CD14-positive monocyte (primary cell): ENCODE measurements around the gene IL12RB1. TPM values are rescaled to one million over a fixed set of nuclear protein-coding genes. Genes with fewer than 3 reads are reported as not detected.

Source experiments
- DNase-seq, 3 donors: peaks; one replicate each; pipeline ENCODE4 v3.0.0-alpha.2; 2011 to 2022
- H2AFZ ChIP-seq: 2 replicates; pipeline ENCODE4 v1.6.0; 2012; ENCODE audit warnings: mild to moderate bottlenecking, low read depth, low read length, inconsistent platforms; ENCODE audit not compliant: insufficient read depth, poor library complexity, severe bottlenecking
- H3K27ac ChIP-seq, 2 donors: 1 replicate in 1 of 2; 2 replicates in 1 of 2; pipeline ENCODE4 v1.5.1; 2012 to 2013; ENCODE audit warnings: low read length in 2 of 2, control low read depth in 1 of 2, inconsistent platforms in 1 of 2, low read depth in 1 of 2, mild to moderate bottlenecking in 1 of 2
- H3K27me3 ChIP-seq, 2 donors: one replicate each; pipeline versions ENCODE4 v1.6.0 to v1.6.1; 2011 to 2013; ENCODE audit warnings: low read length in 2 of 2; ENCODE audit not compliant: control insufficient read depth in 2 of 2, insufficient read depth in 2 of 2
- H3K36me3 ChIP-seq, 2 donors: replicated peaks in 1 of 2; 1 replicate in 1 of 2; 2 replicates in 1 of 2; pipeline versions ENCODE4 v1.5.1 to v1.6.1; 2012 to 2013; ENCODE audit warnings: low read length in 2 of 2, control low read depth in 1 of 2, inconsistent platforms in 1 of 2, mild to moderate bottlenecking in 1 of 2; ENCODE audit not compliant: insufficient read depth in 2 of 2, control insufficient read depth in 1 of 2
- H3K4me1 ChIP-seq, 2 donors: 1 replicate in 1 of 2; 2 replicates in 1 of 2; pipeline versions ENCODE4 v1.5.1 to v1.6.1; 2012 to 2013; ENCODE audit warnings: low read length in 2 of 2, control low read depth in 1 of 2, inconsistent platforms in 1 of 2, mild to moderate bottlenecking in 1 of 2, moderate library complexity in 1 of 2; ENCODE audit not compliant: insufficient read depth in 2 of 2, control insufficient read depth in 1 of 2
- H3K4me2 ChIP-seq: replicated peaks from 2 replicates; pipeline ENCODE3; 2012; ENCODE audit warnings: low read length, moderate library complexity, mild to moderate bottlenecking; ENCODE audit not compliant: poor library complexity, severe bottlenecking; ENCODE audit errors: extremely low read depth
- H3K4me3 ChIP-seq, 3 experiments: fragments of 200-600 bp in 1 of 3; sonication (generic) in 1 of 3; replicated peaks in 1 of 3; 1 replicate in 2 of 3; 2 replicates in 1 of 3; pipeline ENCODE4 v1.5.1; 2011 to 2013; ENCODE audit warnings: low read length in 3 of 3, mild to moderate bottlenecking in 3 of 3, control low read depth in 2 of 3, low read depth in 2 of 3, inconsistent platforms in 1 of 3, moderate library complexity in 1 of 3
- H3K79me2 ChIP-seq: 2 replicates; pipeline ENCODE4 v1.6.0; 2012; ENCODE audit warnings: mild to moderate bottlenecking, control low read depth, inconsistent platforms, low read length, moderate library complexity; ENCODE audit not compliant: insufficient read depth
- H3K9ac ChIP-seq: 2 replicates; pipeline ENCODE4 v1.6.0; 2017; ENCODE audit warnings: low read length, mild to moderate bottlenecking; ENCODE audit not compliant: insufficient read depth, poor library complexity, severe bottlenecking
- H3K9me3 ChIP-seq, 2 donors: replicated peaks in 1 of 2; 1 replicate in 1 of 2; 2 replicates in 1 of 2; pipeline versions ENCODE4 v1.5.1 to v1.6.1; 2012 to 2013; ENCODE audit warnings: low read length in 2 of 2, control low read depth in 1 of 2; ENCODE audit not compliant: control insufficient read depth in 1 of 2, insufficient read depth in 1 of 2
- H4K20me1 ChIP-seq: 2 replicates; pipeline ENCODE4 v1.6.0; 2012; ENCODE audit warnings: mild to moderate bottlenecking, low read length, control low read depth, moderate library complexity; ENCODE audit not compliant: insufficient read depth
- H3K27ac Mint-ChIP-seq, 7 donors: one replicate each; pipeline ENCODE4 v1.8.0; 2020; ENCODE audit warnings: mild to moderate bottlenecking in 7 of 7, mixed read lengths in 7 of 7, moderate library complexity in 6 of 7, inconsistent platforms in 2 of 7
- H3K27me3 Mint-ChIP-seq, 3 donors: one replicate each; pipeline ENCODE4 v1.8.0; 2021 to 2022; ENCODE audit warnings: low read depth in 3 of 3, mild to moderate bottlenecking in 3 of 3, mixed read lengths in 3 of 3, moderate library complexity in 3 of 3, inconsistent platforms in 1 of 3
- H3K36me3 Mint-ChIP-seq, 2 donors: one replicate each; pipeline ENCODE4 v1.8.0; 2020; ENCODE audit warnings: mixed read lengths in 2 of 2, inconsistent platforms in 1 of 2, mild to moderate bottlenecking in 1 of 2
- H3K4me1 Mint-ChIP-seq: one replicate; pipeline ENCODE4 v1.8.0; 2020; ENCODE audit warnings: mild to moderate bottlenecking, mixed read lengths
- H3K4me3 Mint-ChIP-seq, 2 donors: one replicate each; pipeline ENCODE4 v1.8.0; 2020; ENCODE audit warnings: mild to moderate bottlenecking in 2 of 2, mixed read lengths in 2 of 2, moderate library complexity in 1 of 2
- H3K9me3 Mint-ChIP-seq, 7 donors: one replicate each; pipeline ENCODE4 v1.8.0; 2020 to 2022; ENCODE audit warnings: mixed read lengths in 7 of 7, mild to moderate bottlenecking in 6 of 7, moderate library complexity in 6 of 7, inconsistent platforms in 2 of 7
- WGBS: methylation state at CpG from one replicate; pipeline ENCODE4 v1.1.5; 2013; ENCODE audit warnings: missing lambda C conversion rate; ENCODE audit not compliant: insufficient coverage; 5-methylcytosine and 5-hydroxymethylcytosine counted together
- intact Hi-C, 2 donors: fragments of 100-400 bp; cut with micrococcal nuclease; formaldehyde crosslinking; loops; one replicate each; pipeline versions ENCODE4 v1.15.0 to v1.15.1; 2023
- polyA plus RNA-seq, 3 donors: library from polyadenylated mRNA; depleted of rRNA in 1 of 3; unstranded in 2 of 3; stranded (reverse) in 1 of 3; fragments of 300-500 nt in 2 of 3; fragments of >200 nt in 1 of 3; fragmentation: Illumina TruSeq in 2 of 3; gene quantifications; 1 replicate in 2 of 3; 2 replicates in 1 of 3; pipeline ENCODE4 v1.2.3, GENCODE V29; 2012 to 2021
- TF ChIP-seq, protein P1 (sequence below): fragments of 200-600 bp; IDR thresholded peaks from one replicate; pipeline ENCODE4 v1.8.0; 2022; ENCODE audit warnings: antibody characterized with exemption, mild to moderate bottlenecking

IL12RB1 gene
- polyA plus RNA-seq, 3 donors, result 7.8 to 17.5 (median 7.9) TPM

DNA sequence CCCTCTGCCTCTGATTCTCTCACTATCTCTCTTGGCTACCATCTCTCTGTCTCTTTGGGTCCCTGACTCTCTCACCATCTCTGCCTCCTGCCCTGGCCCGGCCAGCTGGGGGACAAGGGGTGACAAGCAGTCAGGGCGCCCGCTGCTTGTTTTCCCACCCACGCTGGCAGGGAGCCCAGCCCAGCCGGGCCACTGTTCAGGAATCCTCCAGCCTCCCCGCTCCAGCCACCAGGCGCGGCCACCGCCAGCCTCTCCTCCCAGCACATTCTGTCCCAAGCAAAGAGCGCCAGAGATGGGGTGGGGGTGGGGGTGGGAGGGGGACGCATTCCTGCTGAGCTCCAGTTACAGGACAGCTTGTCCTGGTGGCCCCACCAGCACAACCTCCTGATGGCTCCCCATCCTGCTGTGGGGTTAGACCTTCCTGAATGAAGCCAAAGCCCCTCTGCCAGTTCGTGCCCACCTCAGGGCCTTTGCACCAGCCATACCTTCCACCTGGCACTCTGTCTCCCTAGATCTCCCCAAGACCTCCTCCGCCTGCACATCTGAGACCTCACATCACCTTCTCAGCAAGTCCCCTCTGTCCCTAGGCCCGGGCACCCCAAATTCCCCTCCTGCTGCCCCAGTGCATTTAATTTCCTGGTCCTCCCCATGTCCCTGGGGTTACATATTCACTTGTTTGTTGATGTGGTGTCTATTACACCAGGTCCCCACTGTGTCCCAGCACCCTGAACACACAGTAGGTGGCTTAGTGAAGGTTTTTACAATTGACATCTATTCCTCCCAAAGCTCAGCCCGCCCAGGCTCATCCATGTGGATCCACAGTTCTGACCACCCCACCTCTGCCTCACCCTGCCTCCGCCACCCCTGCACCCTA lies 66.3 kb downstream of the IL12RB1 start:
- Histone ChIP-seq H3K27ac (peak overlapping the region; percentile 94 to 97), H2AFZ (peak overlapping the region; percentile 60), H3K4me3 (no peak overlapping the region), H3K36me3 (peaks cover 1 to 5% of the 10 kb centered on the region in 2 donors), H3K9ac (peak overlapping the region; percentile 67), H3K9me3 (peaks cover 0 to 4% of the 10 kb centered on the region in 2 donors), H3K4me2 (peak overlapping the region; percentile 63), H4K20me1 (no peaks in the 10 kb centered on the region), H3K79me2 (no peaks in the 10 kb centered on the region), H3K4me1 (peaks cover 84 to 89% of the 10 kb centered on the region in 2 donors), H3K27me3 (no peaks in the 10 kb centered on the region)
- DNase-seq, result no peak
- intact Hi-C loops, result no loop called here
- Mint-ChIP-seq H3K9me3 (peaks cover 0 to 10% (median 2%) of the 10 kb centered on the region in 7 donors), H3K4me3 (peak overlapping the region in 1 of 2 donors; percentile 14), H3K36me3 (peaks cover 5 to 10% of the 10 kb centered on the region in 2 donors), H3K27ac (peak overlapping the region; percentile 94 to 100 (median 97)), H3K27me3 (peaks cover 0 to 8% (median 4%) of the 10 kb centered on the region in 3 donors), H3K4me1 (peaks cover 81% of the 10 kb centered on the region)
- TF ChIP-seq, protein P1, sequence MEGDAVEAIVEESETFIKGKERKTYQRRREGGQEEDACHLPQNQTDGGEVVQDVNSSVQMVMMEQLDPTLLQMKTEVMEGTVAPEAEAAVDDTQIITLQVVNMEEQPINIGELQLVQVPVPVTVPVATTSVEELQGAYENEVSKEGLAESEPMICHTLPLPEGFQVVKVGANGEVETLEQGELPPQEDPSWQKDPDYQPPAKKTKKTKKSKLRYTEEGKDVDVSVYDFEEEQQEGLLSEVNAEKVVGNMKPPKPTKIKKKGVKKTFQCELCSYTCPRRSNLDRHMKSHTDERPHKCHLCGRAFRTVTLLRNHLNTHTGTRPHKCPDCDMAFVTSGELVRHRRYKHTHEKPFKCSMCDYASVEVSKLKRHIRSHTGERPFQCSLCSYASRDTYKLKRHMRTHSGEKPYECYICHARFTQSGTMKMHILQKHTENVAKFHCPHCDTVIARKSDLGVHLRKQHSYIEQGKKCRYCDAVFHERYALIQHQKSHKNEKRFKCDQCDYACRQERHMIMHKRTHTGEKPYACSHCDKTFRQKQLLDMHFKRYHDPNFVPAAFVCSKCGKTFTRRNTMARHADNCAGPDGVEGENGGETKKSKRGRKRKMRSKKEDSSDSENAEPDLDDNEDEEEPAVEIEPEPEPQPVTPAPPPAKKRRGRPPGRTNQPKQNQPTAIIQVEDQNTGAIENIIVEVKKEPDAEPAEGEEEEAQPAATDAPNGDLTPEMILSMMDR, result no peak
- 51% methylated on average over 8 of the region's 16 CpGs for WGBS

DNA sequence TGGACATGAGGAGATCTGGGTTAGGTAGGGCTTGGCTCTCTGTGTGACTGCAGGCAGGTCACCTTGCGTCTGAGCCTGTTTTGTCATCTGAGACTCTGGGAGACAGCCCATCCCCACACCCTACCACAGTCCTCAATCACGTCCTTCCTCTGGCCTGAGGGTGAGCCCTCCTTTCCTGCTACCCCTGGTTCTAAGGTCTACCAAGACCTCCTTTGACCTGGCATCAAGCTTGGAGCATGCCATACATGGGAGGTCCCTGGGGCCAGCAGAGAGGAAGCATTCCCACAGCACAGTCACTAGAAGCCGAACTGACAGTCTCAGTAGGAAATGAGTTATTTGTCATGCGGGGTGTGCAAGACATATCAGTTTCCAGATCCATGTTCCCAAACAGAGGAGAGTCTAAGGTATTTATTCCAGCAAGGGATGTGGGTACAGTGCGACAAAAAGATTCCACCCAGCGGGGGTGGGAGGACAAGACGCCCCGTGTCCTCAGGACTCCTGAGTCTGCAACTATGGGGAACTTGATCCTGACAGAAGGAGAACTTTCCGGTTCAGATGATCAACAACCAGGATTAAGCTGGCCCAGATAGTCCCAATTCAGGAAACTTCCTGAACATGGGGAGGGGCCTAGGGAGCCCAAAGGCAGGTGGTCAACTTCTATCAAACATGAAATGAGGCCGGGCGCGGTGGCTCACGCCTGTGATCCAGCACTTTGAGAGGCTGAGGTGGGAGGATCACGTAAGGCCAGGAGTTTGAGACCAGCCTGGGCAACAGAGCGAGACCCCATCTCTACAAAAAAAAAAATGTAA lies 69.3 kb downstream of the IL12RB1 start:
- H3K4me3 Mint-ChIP-seq, result peak overlapping the region; percentile 34 to 76
- TF ChIP-seq, protein P1, result no peak
- Histone ChIP-seq H3K27ac (peak overlapping the region; percentile 62 to 72), H4K20me1 (peaks cover 16% of the 10 kb centered on the region), H3K4me1 (peaks cover 63 to 70% of the 10 kb centered on the region in 2 donors), H3K27me3 (no peaks in the 10 kb centered on the region), H3K9ac (no peak overlapping the region), H3K4me2 (peak overlapping the region; percentile 5), H3K9me3 (peaks cover 0 to 4% of the 10 kb centered on the region in 2 donors), H2AFZ (peak overlapping the region; percentile 38), H3K79me2 (no peaks in the 10 kb centered on the region), H3K4me3 (peak overlapping the region in 1 of 3 experiments; percentile 27), H3K36me3 (peaks cover 25 to 34% of the 10 kb centered on the region in 2 donors)
- peaks cover 0 to 9% (median 4%) of the 10 kb centered on the region in 7 donors for H3K9me3 Mint-ChIP-seq
- H3K4me1 Mint-ChIP-seq, result peaks cover 74% of the 10 kb centered on the region
- peak overlapping the region; percentile 63 to 92 (median 78) for H3K27ac Mint-ChIP-seq
- peaks cover 34 to 37% of the 10 kb centered on the region in 2 donors for H3K36me3 Mint-ChIP-seq
- intact Hi-C loops, result loop anchor here in 1 of 2 donors (1.0 kb wide), 1 partner anchor 8 kb away; no protein-coding TSS in a partner anchor
- 41% methylated on average over 9 of the region's 15 CpGs for WGBS
- DNase-seq, result peak in 2 of 3 donors; percentile 57 to 60
- H3K27me3 Mint-ChIP-seq, result peaks cover 0 to 6% (median 4%) of the 10 kb centered on the region in 3 donors
